DMS153 (cell line): ENCODE data around the gene NLRP12.
A peak's percentile ranks its signal among the peaks of the same experiment; 100 is the strongest.
"Not testable (repeated sequence)": the region's sequence is repeated elsewhere in the genome, so short reads cannot be mapped to it uniquely, and the experiment has no call there.

Source experiments
- DNase-seq: peaks from one replicate; lab custom pipeline; 2025; lab: John Stamatoyannopoulos, UW

The NLRP12 gene

GRCh38 chr19:53824134-53824611, at the start of gene NLRP12:
TSS of gene NLRP12 (minus strand) at chr19:53824314. CDS start at chr19:53824174, 140 bp downstream.
- no peak for DNase-seq

- DNase-seq: no peak
These were observed 48.6 kb upstream of the NLRP12 start for GRCh38 chr19:53872762-53873161.

DNA sequence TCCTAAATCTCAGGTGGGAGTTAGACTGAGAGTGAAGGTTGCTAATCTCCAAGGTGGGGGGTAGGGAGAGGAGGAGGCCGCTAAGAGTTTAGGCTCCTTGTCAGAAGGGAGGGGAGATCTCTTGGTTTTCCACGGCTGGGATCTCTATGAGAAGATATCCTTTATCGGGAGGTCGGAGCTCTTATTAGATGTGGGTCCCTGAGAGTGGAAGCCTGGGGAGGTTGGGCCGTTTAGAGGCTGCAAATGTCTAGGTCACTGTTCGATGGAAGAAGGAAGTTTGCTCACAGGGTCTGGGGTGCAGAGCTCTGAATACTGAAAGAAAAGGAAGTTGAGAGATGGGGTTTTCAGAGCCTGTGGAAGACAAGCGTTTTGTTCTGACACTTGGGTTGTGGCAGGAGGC, 47.3 kb upstream of the NLRP12 start:
- no peak for DNase-seq

DNA sequence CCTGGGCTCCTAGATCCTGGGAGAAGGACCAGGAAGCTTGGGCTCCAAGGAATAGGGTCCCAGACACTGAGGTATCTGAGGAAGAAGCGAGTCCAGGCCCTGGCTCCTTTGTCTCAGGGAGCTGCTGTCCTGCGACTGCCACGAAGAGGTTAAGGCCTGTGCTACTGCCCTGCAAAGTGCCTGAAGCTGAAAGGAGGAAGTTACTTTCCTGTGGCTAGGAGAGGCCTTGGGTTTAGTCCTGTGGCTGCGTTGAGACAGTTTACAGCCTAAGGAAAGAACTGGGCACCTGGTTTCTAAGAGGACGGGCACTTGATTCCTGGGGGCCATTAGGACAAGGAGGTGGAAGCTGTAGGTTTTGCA, 46.4 kb upstream of the NLRP12 start:
- no peak for DNase-seq

- DNase-seq: not testable (repeated sequence)
These were observed 45.8 kb upstream of the NLRP12 start for GRCh38 chr19:53869805-53870484.

DNA sequence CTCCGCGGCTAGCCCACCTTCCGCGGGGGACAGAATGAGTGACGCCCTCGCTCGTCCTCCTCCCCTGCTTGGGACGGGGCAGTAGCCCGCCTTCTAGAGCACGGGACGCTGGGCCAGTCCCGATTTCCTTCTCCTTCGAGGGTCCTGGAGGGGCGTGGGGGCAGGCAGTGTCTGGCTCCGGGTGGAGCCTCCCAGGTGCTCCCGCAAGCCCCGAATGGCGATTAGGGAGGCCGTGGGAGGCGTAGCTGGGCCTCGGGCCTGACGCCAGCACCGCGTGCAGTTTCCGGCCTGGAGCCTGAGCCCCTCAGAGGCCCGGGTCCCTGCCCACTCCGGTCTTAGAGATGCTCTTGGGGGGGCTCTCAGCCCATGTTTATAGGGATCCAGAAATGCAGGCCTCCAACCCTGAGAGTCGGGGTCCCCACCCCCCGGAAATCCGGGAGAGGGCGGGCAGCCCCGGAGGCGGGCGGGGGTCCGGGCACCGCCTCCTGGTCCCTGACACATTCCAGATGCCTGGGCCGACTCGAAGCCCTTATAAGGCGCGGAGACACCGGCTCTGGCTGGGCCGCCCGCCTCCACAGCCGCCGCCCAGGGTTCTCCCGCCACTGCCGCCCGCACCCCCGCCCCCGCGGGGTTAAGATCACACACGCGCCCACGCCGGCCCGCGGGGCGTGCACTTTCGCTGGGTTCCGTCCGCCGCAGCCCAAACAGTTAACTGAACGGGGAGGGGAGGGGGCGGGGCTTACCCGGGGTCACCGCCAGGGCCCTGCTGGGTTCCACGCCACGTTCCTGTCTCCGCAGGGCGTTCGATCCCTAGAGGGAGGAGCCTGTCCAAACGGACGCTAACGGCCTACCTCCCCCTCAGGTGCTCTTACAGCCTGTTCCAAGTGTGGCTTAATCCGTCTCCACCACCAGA, 45.0 kb upstream of the NLRP12 start:
- peak; percentile 53 for DNase-seq

DNA sequence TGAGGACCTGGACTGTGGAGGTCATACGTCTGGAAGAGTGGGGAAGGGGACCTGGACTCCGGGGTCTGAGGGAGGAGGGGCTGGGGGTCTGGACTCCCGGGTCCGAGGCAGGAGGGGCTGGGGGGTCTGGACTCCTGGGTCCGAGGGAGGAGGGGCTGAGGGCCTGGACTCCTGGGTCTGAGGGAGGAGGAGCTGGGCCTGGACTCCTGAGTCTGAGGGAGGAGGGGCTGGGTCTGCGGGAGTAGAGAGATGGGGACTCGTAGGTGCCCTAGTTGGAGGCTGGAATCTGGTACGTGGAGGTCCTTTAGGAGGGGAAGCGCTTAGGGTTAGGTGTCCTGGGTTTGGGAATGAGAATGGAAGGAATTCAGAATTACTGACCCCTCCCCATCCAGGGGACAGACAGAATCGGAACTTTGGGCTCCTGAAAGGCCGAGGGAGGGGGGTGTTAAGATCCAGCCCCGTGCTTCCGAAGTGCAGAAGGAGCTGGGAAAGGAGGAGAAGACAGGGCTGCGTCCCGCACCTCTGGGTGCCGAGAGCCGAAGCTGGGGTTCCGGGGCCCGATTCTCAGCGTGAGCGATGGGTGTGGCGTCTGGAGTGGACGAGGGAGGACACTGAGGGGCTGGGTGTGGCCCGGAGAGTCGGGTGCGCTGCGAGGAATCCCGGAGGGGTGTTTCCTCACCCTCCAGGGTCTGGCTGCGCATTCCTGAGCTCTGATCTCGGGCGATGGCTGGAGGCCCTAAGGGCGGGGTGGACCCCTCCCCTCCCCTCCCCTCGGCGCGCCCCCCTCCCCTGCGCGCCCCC, 44.2 kb upstream of the NLRP12 start:
- DNase-seq: no peak

DNA sequence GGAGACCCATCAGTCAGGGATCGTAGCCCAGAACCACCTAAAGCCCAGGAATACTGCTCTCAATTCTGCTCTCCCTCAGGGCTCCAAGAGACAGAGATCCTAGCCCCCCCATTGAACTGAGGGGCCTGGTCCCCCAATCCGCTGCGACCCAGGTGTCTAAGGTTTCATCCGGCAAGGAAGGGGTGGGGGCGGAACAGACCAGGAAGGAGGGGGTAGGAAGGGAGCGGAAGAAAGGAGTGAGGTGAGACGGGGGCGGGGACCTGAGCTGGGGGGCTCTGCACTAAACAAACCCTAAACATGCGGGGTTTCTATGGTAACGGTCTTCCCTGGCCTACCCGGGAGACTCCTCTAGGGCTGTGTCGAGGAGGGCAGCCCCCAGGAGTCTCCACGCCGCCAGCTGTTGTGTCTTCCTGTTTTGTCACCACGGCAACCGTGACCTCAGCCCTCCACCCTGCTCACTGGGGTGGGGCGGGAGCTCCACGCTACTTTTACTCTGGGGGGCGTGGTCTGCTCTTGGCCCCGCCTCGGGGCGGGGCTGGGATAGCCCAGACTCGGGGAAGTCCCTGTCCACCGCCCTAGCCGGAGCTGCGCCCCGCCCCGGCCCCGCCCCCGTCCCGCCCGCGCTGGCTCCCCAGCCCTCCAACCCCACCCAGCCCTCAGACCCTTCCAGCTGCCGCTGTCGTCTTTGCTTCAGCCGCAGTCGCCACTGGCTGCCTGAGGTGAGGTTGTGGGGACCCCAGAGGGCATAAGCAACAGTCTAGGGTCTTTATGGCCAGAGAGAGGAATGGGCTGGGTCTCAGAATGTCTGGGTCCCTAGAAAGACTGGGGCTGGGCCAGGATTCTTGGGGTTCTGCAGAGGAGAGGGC, 43.3 kb upstream of the NLRP12 start, which contains the start of gene MYADM:
MYADM (plus strand) TSS at position 659 of the 866 bp plus-strand sequence. CDS start 5,647 bp downstream, outside the sequence.
- peak; percentile 90 for DNase-seq

DNA sequence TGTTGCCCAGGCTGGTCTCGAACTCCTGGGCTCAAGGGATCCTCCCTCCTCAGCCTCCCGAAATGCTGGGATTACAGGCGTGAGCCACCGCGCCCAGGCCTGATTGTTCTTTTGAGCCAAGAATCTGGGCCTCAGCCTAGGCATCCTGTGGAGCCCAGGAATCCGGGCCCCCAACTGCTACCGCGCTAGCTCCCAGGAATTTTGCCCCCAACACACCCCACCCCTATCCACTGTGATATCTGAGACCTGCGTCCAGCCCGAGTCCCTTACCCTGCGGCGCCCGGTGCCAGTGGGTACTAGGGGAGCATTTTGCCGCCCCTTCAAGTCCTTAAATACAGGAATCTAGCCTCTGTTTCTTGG, 42.7 kb upstream of the NLRP12 start:
- no peak for DNase-seq

DNA sequence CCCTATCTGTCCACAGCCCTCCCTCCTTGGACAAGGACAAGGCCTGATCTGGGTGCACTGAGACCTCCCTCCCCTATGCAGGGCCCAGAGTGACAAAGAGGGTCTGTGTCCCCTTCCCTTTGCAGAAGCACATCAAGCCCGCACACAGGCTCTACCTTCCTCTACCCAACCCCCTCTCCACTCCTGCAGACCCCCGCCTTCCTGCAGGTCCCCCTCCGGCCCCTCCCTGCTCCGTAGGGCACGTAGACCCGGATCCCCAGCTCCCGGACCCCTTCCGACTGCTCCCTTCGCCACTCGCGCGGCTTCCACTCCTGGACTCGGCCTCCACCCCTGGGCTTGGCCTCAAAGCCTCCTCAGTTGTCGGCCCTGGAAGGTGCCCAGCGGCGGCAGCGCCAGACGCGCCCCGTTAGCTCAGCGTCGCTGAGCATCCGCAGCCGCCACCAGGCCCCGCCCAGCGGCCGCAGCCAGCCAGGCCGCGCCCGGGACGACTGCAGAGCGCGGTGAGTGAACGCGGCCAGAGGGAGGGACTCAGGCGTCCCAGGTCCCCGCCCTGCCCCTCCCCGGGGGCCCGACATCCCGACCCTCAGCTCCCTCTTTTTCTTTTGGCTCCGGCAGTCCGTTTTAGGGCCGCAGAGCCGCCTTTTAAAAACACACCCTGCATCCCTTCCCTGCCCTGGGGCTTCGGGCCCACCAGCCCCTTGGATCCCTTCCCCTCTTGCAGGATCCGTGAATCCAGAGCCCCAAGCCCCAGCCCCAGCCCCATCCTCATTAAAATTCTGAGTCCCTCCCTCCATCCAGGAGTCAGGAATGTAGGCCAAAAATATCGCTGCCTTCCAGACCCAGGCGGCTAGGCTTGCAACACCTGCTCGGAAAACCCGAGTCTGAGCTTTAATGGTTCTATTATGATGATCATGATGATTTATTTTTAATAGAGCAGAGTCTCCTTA, 42.1 kb upstream of the NLRP12 start:
- peak; percentile 32 for DNase-seq

DNA sequence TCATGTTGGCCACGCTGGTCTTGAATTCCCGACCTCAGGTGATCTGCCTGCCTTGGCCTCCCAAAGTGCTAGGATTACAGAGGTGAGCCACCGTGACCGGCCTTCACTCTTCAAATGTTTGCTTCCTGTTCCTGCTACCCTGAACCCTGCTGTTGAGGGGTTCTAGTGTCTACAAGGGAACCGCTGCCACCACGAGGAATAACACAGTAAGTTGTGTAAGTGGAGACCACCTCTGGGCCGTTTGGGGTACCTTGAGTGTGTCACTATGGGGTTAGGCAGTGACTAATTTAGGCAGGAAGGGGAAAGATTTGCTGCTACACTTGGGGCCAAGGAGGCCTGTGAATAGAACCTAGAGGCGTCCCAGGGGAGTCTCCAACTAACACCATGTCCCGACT, 41.4 kb upstream of the NLRP12 start:
- DNase-seq: no peak

- peak; percentile 30 for DNase-seq
These were observed 40.3 kb upstream of the NLRP12 start for GRCh38 chr19:53864308-53864836.

DNA sequence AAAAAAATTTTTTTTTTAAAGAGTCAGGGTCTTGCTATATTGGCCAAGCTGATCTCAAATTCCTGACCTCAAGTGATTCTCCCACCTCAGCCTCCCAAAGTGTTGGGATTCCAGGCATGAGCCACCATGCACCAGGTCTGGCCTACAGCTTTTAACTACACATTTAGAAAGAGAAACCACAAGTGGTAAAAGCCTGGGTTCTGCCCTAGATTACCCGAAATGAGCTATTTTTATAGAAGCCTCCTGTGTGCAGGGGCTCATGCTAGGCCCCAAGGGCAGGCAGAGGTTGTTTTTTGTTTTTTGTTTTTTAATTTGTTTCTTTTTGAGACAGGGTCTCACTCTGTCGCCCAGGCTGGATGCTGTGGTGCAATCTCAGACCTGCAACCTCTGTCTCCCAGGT, 29.6 kb upstream of the NLRP12 start:
- no peak for DNase-seq

DNA sequence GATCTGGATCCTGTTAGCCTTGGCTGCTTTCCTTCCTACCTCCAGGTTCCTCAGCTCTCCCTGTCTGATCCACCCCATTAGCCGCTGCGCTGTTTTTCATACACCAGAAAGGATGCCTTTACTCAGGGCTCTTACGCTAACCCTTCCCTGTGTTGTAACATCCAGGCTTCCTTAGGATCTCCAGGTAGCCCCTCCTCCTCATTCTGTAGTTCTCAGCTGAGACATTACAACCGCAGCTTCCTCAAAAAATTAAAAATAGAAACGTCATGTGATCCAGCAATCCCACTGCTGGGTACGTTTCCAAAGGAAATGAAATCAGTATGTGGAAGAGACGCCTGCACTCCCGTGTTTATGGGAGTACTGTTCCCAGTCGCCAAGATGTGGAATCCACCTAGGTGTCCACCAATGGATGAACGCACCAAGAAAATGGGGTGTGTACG, 25.1 kb upstream of the NLRP12 start:
- DNase-seq: no peak

- DNase-seq: no peak
These were observed 23.4 kb upstream of the NLRP12 start for GRCh38 chr19:53847555-53847954.

- no peak for DNase-seq
These were observed 20.7 kb upstream of the NLRP12 start for GRCh38 chr19:53844849-53845246.

- DNase-seq: not testable (repeated sequence)
These were observed 16.8 kb upstream of the NLRP12 start for GRCh38 chr19:53840914-53841313.

DNA sequence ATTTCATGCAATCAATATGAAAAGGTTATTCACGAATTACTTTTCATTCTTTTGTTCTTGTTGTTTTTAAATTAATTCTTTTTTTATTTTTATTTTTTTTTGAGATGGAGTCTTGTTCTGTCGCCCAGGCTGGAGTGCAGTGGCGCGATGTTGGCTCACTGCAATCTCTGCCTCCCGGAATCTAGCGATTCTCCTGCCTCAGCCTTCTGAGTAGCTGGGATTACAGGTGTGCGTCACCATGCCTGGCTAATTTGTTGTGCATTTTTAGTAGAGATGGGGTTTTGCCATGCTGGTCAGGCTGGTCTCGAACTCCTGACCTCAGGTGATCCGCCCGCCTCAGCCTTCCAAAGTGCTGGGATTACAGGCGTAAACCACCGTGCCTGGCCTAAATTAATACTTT, 16.1 kb upstream of the NLRP12 start:
- DNase-seq: not testable (repeated sequence)

- DNase-seq: not testable (repeated sequence)
These were observed 14.3 kb upstream of the NLRP12 start for GRCh38 chr19:53838446-53838845.

DNA sequence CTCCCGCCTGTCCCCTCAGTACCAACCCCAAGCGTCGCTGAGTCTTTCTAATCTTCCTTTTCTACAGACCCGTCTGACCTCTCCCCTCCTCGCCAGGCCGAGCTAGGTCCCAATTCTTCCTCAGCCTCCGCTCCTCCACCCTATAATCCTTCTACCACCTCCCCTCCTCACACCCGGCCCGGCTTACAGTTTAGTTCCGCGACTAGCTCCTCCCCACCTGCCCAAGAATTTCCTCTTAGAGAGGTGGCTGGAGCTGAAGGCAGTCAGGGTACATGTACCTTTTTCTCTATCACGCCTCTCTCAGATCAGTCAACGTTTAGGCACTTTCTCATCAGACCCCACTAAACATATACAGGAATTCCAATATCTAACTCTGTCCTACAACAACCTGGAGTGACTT, 8.7 kb upstream of the NLRP12 start:
- not testable (repeated sequence) for DNase-seq
